GM18507 (cell line): Measurements from ENCODE around the gene TCP11X1.
"Not testable (repeated sequence)": the region's sequence is repeated elsewhere in the genome, so short reads cannot be mapped to it uniquely, and the experiment has no call there.

Source experiments
- DNase-seq: peaks from one replicate; pipeline ENCODE4 v3.0.0; 2011; ENCODE audit warnings: low read depth; ENCODE audit not compliant: insufficient read length; ENCODE audit errors: extremely low spot score
- FAIRE-seq: peaks from 2 replicates; lab custom pipeline; 2011; peaks lifted over from hg19 to GRCh38; lab: Jason Lieb, UNC

The TCP11X1 gene

GRCh38 chrX:102214986-102215385 lies at the start of gene TCP11X1:
Gene TCP11X1, plus strand, starts transcription at chrX:102215301.
- not testable (repeated sequence) for FAIRE-seq, DNase-seq

GRCh38 chrX:102185967-102186720 lies 29.0 kb upstream of the TCP11X1 start:
- FAIRE-seq, result no peak
- no peak for DNase-seq

DNA sequence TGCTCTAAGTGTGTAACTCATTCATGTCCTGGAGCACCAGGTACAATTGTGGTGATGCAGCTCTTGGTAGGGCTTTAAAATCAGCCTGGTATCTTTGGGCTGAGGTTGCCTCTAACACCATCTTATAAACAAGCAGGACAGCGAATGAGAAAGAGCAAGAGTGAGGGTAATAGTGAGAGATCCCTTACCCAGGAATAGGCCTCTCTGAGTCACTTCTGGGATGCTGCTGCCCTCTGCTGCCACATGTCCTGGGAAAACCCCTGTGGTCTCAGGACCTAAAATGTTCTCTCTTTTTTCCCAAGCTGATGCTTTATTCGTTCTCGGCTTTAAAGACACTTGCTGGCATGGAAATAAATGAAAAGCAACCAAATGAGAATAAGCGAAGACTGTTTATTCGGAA lies 7.2 kb upstream of the TCP11X1 start:
- DNase-seq, FAIRE-seq: not testable (repeated sequence)

DNA sequence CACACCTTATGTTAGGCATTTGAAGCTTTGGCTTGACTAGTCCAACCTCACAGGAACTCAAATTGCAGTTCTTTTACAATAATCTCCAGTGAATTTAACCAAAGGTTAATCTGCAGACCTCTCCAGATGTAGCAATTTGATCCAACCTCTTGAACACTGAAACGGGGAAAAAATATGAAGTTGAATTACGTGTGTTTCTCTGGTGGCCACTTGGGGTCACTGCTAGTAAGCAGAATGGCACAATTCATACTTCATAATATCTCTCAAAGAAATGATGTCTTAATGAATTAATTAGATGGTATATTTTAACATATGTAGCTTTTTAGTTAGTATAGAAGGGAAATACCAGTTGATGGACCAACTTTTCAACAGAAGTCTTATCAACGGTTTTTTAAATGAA lies 1.4 kb downstream of the TCP11X1 start:
- not testable (repeated sequence) for FAIRE-seq, DNase-seq

GRCh38 chrX:102235678-102236077 lies 20.6 kb downstream of the TCP11X1 start:
- FAIRE-seq, DNase-seq: not testable (repeated sequence)

GRCh38 chrX:102240265-102240664 lies 25.2 kb downstream of the TCP11X1 start:
- not testable (repeated sequence) for FAIRE-seq, DNase-seq

GRCh38 chrX:102246893-102247292 lies 31.8 kb downstream of the TCP11X1 start, which contains the start of gene NXF2:
Gene NXF2, plus strand, starts transcription at chrX:102247167. Its CDS starts 59,912 bp downstream, at chrX:102307079.
- FAIRE-seq, result not testable (repeated sequence)

GRCh38 chrX:102272231-102272630 lies 57.1 kb downstream of the TCP11X1 start:
- FAIRE-seq, DNase-seq: not testable (repeated sequence)

More at GRCh38 chrX:102246893-102247292, 31.8 kb downstream of the TCP11X1 start, which contains the start of gene NXF2:
- DNase-seq, result not testable (repeated sequence)
